Activated T-cell treated with anti-CD3 and anti-CD28 coated beads, Interleukin-2, amount 50 U/mL, for 72 hours (primary cell): ENCODE results near the gene SRGN. TPM values are rescaled to one million over a fixed set of nuclear protein-coding genes. Genes with fewer than 3 reads are reported as not detected.

Source experiments
- ATAC-seq, 2 donors: fragments of 150-1000 bp; cut with Tn5 transposase; replicated peaks in 1 of 2; 2 replicates each; pipeline ENCODE4 v1.10.0; 2021; ENCODE audit warnings: moderate library complexity in 2 of 2, mild to moderate bottlenecking in 1 of 2
- DNase-seq, 2 donors: peaks; one replicate each; pipeline ENCODE4 v3.0.0; 2021 to 2022; ENCODE audit warnings: mixed read lengths in 1 of 2
- H3K27ac Mint-ChIP-seq: one replicate; pipeline ENCODE4 v1.8.0; 2022; ENCODE audit warnings: mild to moderate bottlenecking, moderate library complexity, mixed read lengths
- H3K27me3 Mint-ChIP-seq: one replicate; pipeline ENCODE4 v1.8.0; 2022; ENCODE audit warnings: low read depth, mixed read lengths
- H3K36me3 Mint-ChIP-seq, 2 donors: one replicate each; pipeline ENCODE4 v1.8.0; 2022; ENCODE audit warnings: mixed read lengths in 2 of 2, mild to moderate bottlenecking in 1 of 2; ENCODE audit not compliant: insufficient read depth in 2 of 2
- H3K4me1 Mint-ChIP-seq: one replicate; pipeline ENCODE4 v1.8.0; 2022; ENCODE audit warnings: low read depth, mixed read lengths
- H3K4me3 Mint-ChIP-seq, 2 donors: one replicate each; pipeline ENCODE4 v1.8.0; 2022; ENCODE audit warnings: mild to moderate bottlenecking in 2 of 2, mixed read lengths in 2 of 2, moderate library complexity in 2 of 2
- H3K9me3 Mint-ChIP-seq, 2 donors: one replicate each; pipeline ENCODE4 v1.8.0; 2022; ENCODE audit warnings: mixed read lengths in 2 of 2
- total RNA-seq, 2 donors: library from RNA; stranded (reverse); gene quantifications; one replicate each; pipeline ENCODE4 v1.2.3, GENCODE V29; 2022

SRGN gene
- total RNA-seq, 2 donors from 2014 or later, result 439 to 902 TPM

DNA sequence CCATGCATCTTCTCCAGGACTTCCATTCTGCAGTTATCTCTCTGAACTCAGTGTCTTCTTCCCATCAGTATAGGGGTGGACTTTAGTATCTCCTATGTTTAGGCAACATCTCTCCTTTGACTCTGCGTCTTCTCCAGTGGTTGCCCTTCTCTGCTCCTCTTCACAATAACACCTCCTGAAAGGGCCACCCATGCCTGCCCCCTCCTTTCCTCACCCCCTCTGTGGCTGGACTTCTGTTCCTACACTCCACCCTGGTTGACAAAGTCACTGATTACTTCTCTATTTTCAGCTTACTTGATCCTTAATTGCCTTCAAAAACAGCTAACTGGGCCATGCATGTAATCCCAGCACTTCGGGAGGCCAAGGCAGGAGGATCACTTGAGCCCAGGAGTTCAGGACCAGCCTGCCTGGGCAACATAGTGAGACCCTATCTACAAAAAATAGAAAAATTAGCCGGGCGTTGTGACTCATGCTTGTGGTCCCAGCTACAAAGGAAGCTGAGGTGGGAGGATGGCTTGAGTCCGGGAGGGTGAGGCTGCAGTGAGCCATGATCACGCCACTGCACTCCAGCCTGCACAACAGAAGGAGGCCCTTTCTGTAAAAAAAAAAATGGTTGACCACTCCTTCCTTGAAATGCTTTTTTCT lies 13.7 kb downstream of the SRGN start:
- Mint-ChIP-seq H3K27ac (peak overlapping the region; percentile 18), H3K4me3 (peak overlapping the region; percentile 30 to 53)

DNA sequence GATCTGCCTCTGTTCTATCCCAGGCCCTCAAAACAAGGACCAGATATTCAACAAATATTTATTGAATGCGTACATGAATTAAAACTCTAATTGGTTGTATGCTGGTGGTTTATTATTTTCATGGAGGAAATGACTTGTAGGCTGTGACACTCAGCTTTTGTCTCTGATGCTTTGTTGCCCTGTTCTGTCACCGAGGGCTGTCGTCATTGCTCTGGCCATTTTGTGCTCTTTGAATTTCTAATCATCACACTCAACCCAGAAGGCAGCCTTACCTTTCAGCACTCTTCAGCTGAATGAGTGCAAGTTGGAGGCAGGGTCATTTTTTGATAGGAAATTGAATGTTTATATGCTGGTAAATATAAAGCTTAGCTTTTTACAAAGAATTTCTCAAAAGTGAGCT lies 14.5 kb downstream of the SRGN start:
- Mint-ChIP-seq H3K4me3 (peak overlapping the region in 1 of 2 donors; percentile 53), H3K27me3 (no peaks in the 10 kb centered on the region), H3K9me3 (no peaks in the 10 kb centered on the region), H3K27ac (peak overlapping the region; percentile 18), H3K4me1 (peaks cover 41% of the 10 kb centered on the region), H3K36me3 (peaks cover 24 to 48% of the 10 kb centered on the region in 2 donors)
- ATAC-seq (no peak), DNase-seq (no peak)

More for the DNA sequence above, 13.7 kb downstream of the SRGN start:
- DNase-seq (peak in 1 of 2 donors; percentile 27), ATAC-seq (peak; percentile 52 to 70)
- peaks cover 24 to 48% of the 10 kb centered on the region in 2 donors for H3K36me3 Mint-ChIP-seq
- H3K9me3 Mint-ChIP-seq, result no peaks in the 10 kb centered on the region
- peaks cover 41% of the 10 kb centered on the region for H3K4me1 Mint-ChIP-seq
- H3K27me3 Mint-ChIP-seq, result no peaks in the 10 kb centered on the region

DNA sequence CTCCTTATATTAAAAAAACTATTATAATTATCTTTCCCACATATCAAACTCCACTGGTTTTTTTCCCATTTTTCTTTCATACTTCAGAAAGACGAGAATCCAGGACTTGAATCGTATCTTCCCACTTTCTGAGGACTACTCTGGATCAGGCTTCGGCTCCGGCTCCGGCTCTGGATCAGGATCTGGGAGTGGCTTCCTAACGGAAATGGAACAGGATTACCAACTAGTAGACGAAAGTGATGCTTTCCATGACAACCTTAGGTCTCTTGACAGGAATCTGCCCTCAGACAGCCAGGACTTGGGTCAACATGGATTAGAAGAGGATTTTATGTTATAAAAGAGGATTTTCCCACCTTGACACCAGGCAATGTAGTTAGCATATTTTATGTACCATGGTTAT lies 15.9 kb downstream of the SRGN start:
- Mint-ChIP-seq H3K27ac (peak overlapping the region; percentile 40), H3K4me3 (no peak overlapping the region), H3K27me3 (no peaks in the 10 kb centered on the region), H3K4me1 (peaks cover 34% of the 10 kb centered on the region), H3K9me3 (no peaks in the 10 kb centered on the region), H3K36me3 (peaks cover 20 to 37% of the 10 kb centered on the region in 2 donors)
- ATAC-seq (no peak), DNase-seq (no peak)

DNA sequence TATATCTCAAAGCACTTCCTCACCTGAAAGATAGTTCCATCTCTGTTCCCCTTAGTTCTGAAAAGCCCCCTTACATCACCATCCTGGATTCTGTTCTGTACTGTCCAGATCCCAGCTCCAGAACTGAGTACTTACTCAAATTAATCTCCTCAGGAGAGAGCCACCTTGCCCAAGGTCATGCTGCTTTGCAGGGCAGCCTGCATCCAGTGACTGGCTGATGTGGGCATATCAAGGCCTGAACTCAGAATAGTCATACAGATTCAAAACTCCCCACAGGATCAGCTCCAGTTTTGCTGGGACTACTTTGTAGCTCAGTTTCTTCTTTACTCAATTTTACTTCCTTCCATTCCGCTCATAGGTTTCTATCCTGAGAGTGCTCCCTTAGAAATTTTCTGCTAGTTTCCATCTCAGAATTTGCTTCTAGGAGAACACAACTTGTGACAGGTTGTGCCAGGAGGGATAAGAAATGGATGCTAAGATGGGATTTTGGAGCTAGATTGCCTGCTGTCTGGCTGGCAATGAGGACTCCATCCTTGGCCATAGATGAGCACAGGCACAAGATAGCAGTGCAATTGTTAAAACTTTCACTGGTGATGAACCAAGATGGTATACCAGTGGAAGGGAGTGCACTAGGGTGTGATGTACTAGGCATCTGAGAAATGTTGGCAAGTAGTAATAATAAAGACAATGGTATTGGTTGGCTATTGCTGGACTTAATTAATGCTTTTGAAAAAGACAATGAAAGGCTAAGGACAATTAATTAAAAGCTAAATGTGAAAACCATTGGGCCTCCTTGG lies 17.3 kb downstream of the SRGN start:
- DNase-seq (no peak), ATAC-seq (no peak)
- peaks cover 20 to 37% of the 10 kb centered on the region in 2 donors for H3K36me3 Mint-ChIP-seq
- no peak overlapping the region for H3K4me3 Mint-ChIP-seq
- peak overlapping the region; percentile 30 for H3K27ac Mint-ChIP-seq
- peaks cover 30% of the 10 kb centered on the region for H3K4me1 Mint-ChIP-seq
- H3K9me3 Mint-ChIP-seq, result no peaks in the 10 kb centered on the region
- H3K27me3 Mint-ChIP-seq, result no peaks in the 10 kb centered on the region

DNA sequence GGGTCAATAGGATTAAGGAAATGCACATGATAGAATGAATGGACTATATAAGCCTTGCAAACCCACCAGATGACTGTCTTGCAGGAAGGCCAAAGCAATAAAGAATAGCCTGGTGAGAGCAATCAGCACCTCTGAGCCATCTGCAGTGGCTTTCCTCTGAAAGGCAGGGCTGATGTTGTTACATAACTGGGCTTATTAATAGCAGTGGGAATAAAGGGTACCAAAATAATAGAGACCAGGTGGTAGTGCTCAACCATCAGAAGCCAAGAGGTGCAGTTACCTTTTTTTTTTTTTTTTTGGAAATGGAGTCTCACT lies 19.2 kb downstream of the SRGN start:
- no peaks in the 10 kb centered on the region for H3K9me3 Mint-ChIP-seq
- H3K27ac Mint-ChIP-seq, result peak overlapping the region; percentile 66
- H3K4me1 Mint-ChIP-seq, result peaks cover 10% of the 10 kb centered on the region
- peaks cover 11 to 23% of the 10 kb centered on the region in 2 donors for H3K36me3 Mint-ChIP-seq
- no peaks in the 10 kb centered on the region for H3K27me3 Mint-ChIP-seq
- DNase-seq, result no peak
- H3K4me3 Mint-ChIP-seq, result no peak overlapping the region
- ATAC-seq, result peak; percentile 12 to 16

DNA sequence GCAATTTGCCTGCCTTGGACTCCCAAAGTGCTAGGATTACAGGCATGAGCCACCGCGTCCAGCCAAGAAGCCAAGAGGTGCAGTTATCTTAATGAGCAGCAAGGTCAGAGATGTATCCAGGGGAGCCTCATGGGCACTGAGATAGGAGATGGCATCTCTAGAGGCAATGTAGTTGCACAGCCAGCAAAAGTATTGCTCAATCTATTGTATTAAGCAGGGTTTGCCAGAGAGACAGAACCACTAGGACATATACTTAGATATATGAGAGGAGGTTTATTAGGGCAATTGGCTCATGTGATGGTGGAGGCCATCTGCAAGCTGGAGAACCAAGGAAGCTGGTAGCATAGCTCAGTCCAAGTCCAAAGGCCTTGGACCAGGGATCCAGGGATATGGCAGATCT lies 19.8 kb downstream of the SRGN start:
- Mint-ChIP-seq H3K27ac (no peak overlapping the region), H3K36me3 (peaks cover 7 to 18% of the 10 kb centered on the region in 2 donors), H3K9me3 (no peaks in the 10 kb centered on the region), H3K4me3 (no peak overlapping the region), H3K27me3 (no peaks in the 10 kb centered on the region), H3K4me1 (peaks cover 5% of the 10 kb centered on the region)
- DNase-seq, result no peak
- peak; percentile 3 to 10 for ATAC-seq

DNA sequence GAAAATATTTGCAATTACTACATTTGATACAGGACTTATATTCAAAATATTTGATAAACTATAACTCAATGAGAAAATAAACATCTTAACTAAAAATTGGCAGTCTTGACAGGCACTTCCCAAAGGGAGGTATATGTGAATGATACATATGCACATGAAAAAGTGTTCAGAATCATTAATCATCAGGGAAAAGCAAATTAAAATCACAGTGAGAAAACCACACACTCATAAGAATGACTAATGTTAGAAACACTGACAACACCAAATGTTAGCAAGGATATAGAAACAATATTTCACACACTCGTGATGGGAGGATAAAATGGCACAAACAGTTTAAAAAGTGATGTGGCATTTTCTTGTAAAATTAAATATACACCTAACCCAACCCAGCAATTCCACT lies 32.0 kb downstream of the SRGN start:
- Mint-ChIP-seq H3K27ac (no peak overlapping the region), H3K9me3 (no peaks in the 10 kb centered on the region), H3K4me3 (no peak overlapping the region)

DNA sequence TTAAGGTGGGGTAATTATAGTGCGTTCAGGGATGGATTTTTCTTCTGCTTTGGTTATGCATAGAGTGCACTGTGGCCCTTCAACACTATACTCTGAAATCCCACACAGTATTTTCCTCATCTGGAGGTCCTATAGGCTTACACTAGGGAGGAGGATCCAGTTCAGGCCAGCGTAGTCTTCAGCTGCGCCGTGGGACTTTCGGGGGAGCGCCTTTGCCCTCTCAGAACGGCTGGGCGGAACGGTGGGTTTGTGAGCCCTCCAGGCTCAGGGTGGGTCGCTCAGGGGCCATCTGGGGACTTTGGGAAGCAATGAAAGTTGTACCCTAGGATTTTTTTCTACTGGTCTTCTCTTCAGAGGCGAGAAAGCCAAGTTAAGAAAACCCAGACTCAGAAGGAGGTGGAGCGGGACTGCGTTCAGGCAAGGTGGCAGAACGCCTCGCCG lies 35.4 kb downstream of the SRGN start:
- peaks cover 33% of the 10 kb centered on the region for H3K4me1 Mint-ChIP-seq
- peak overlapping the region; percentile 91 to 95 for H3K4me3 Mint-ChIP-seq
- no peaks in the 10 kb centered on the region for H3K9me3 Mint-ChIP-seq
- H3K27me3 Mint-ChIP-seq, result no peaks in the 10 kb centered on the region
- H3K36me3 Mint-ChIP-seq, result peaks cover 0 to 2% of the 10 kb centered on the region in 2 donors
- ATAC-seq, result peak; percentile 39 to 41
- no peak for DNase-seq
- H3K27ac Mint-ChIP-seq, result peak overlapping the region; percentile 91

More for the DNA sequence above, 32.0 kb downstream of the SRGN start:
- DNase-seq, result no peak
- H3K4me1 Mint-ChIP-seq, result peaks cover 19% of the 10 kb centered on the region
- no peaks in the 10 kb centered on the region for H3K27me3 Mint-ChIP-seq
- H3K36me3 Mint-ChIP-seq, result peaks cover 0 to 2% of the 10 kb centered on the region in 2 donors
- no peak for ATAC-seq

DNA sequence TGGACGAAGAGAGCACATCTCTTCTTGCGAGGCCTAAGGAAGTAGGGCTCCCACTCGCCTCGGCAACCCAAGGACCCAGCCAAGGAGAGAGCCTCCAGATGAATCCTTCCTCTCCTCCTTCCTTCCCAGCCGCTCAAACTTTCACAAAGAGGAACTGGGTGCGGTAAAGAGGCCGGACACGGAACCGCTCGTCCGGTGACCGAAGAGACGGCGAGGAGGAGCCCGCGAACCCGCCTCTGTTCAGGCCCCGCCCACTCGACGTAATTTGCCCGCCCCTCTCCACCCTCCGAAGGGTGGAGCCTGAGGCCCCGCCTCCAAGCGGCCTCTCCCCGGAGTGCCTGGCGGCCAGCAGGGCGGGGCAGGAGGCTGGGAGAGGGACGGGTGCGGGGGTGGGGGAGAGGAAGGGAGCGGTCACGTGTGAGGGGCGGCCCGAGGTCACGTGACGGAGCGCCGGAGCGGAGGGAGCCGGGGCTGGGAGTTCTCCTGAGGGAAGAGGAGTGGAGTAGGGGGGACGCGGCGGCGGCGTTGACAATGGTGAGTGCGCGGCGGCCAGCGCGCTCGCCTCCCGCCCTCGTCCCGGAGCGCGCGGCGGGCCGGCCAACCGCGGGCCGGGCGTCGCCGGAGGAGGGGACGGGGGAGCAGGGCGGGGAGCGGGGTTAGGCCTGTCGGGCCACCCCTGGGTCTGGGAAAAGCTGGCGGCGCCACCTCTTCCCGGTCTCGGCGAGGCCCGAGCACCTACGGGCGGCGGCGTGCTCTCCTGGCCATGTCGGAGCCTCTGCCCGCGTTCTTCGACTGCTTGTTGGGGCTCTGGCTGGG lies 36.1 kb downstream of the SRGN start, which contains the start of gene VPS26A:
TSS of gene VPS26A (plus strand) at position 432 of the 816 bp plus-strand sequence. CDS start at position 532, 100 bp downstream.
- peaks cover 39% of the 10 kb centered on the region for H3K4me1 Mint-ChIP-seq
- peaks cover 0 to 2% of the 10 kb centered on the region in 2 donors for H3K36me3 Mint-ChIP-seq
- no peaks in the 10 kb centered on the region for H3K27me3 Mint-ChIP-seq
- ATAC-seq, result peak; percentile 91 to 94
- peak within 1 kb of the TSS; percentile 94 to 95 for H3K4me3 Mint-ChIP-seq
- H3K27ac Mint-ChIP-seq, result peak within 1 kb of the TSS; percentile 93
- no peaks in the 10 kb centered on the region for H3K9me3 Mint-ChIP-seq
- DNase-seq, result peak; percentile 99 to 100

DNA sequence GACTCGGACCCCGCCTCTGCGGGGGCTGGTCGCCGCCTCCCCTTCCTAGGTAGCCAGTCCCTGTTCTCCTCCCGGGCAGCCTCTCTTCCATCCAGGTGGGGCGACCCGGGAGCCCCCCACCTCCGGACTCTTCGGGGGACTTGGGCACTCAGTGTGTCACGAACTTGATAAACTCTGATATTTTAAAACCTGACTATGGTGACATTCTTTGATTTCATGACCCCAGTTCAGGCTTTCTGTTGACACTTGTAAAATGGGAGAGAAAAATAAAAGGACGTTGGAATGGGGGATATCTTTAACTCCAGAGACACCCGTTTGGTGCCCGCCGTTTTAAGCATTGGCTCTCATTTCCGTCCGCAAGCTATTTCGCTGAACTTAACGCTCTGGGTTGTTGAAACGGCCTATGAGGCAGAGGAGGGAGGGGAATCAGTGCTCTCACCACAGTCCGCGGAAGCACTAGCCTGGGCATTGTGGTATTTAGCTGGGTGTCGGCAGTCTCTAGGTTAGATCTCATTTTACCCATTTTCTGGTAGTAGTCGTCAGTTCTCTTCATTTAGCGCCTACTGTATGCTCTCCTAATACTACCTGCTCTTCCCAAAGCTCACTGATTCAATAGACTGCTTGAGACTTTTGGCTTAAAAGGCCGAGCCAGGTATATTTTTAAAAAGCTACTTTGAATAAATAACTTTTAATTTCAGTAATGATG lies 36.8 kb downstream of the SRGN start:
- H3K9me3 Mint-ChIP-seq, result no peaks in the 10 kb centered on the region
- H3K4me3 Mint-ChIP-seq, result peak overlapping the region; percentile 94
- H3K27me3 Mint-ChIP-seq, result no peaks in the 10 kb centered on the region
- DNase-seq (peak; percentile 58 to 65), ATAC-seq (peak; percentile 23 to 34)
- peaks cover 39% of the 10 kb centered on the region for H3K4me1 Mint-ChIP-seq
- H3K36me3 Mint-ChIP-seq, result peaks cover 0 to 2% of the 10 kb centered on the region in 2 donors
- H3K27ac Mint-ChIP-seq, result peak overlapping the region; percentile 93

DNA sequence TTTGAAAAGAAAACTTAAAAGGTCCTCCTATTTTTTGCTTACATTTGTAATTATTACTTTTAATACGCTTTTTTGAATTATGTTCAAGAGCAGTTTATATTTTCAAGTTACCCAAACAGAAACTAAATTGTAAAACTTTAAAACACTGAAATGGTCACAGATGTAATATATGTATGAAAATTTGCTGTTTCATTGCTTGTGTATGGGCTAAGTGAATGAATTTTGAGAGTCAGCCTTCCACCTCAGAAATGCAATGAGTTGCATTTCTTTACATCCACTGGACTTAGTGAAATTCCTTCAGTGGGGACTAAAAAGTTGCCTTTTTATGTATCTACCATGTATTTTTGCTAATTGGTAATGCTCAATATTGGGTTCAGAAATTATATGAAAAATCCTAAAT lies 37.7 kb downstream of the SRGN start:
- H3K4me1 Mint-ChIP-seq, result peaks cover 40% of the 10 kb centered on the region
- H3K4me3 Mint-ChIP-seq, result peak overlapping the region; percentile 94
- no peak for ATAC-seq
- H3K36me3 Mint-ChIP-seq, result peaks cover 0 to 2% of the 10 kb centered on the region in 2 donors
- H3K27me3 Mint-ChIP-seq, result no peaks in the 10 kb centered on the region
- DNase-seq, result no peak
- no peaks in the 10 kb centered on the region for H3K9me3 Mint-ChIP-seq
- no peak overlapping the region for H3K27ac Mint-ChIP-seq

DNA sequence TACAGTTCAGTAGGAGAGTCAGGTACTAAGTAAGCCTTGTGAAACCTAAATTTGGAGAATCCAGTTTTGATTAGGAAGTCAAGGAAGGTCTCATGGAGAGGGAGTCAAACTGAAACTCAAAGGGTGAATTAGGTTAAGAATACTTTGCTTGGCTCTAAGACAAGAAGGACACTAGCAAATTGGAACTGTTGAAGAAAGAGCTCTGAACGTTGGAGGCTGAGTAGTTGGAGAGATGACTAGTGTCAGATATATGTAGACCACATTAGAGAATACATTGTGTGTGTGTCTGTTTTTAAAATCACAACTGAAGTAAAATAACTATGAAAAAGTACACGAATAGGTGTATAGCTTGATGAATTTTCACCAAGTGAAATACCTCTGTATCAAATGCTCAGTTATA lies 42.3 kb downstream of the SRGN start:
- H3K27ac Mint-ChIP-seq, result no peak overlapping the region
- H3K27me3 Mint-ChIP-seq, result no peaks in the 10 kb centered on the region
- H3K36me3 Mint-ChIP-seq, result peaks cover 0 to 7% of the 10 kb centered on the region in 2 donors
- peaks cover 45% of the 10 kb centered on the region for H3K4me1 Mint-ChIP-seq
- DNase-seq (no peak), ATAC-seq (no peak)
- H3K9me3 Mint-ChIP-seq, result no peaks in the 10 kb centered on the region
- no peak overlapping the region for H3K4me3 Mint-ChIP-seq
